Bronchial epithelial cell (primary cell): ENCODE data around the gene OR6J1. TPM values are rescaled to one million over a fixed set of nuclear protein-coding genes. Genes with fewer than 3 reads are reported as not detected.

Experiments used
- DNase-seq: peaks from one replicate; pipeline ENCODE4 v3.0.0-alpha.2; 2010; ENCODE audit warnings: low read depth
- FAIRE-seq: peaks from 2 replicates; lab custom pipeline; 2011; peaks lifted over from hg19 to GRCh38; lab: Jason Lieb, UNC
- H3K27me3 ChIP-seq: 2 replicates; pipeline ENCODE4 v1.5.1; 2011; ENCODE audit warnings: low read length; ENCODE audit not compliant: control insufficient read depth, insufficient read depth
- H3K36me3 ChIP-seq: 2 replicates; pipeline ENCODE4 v1.5.1; 2011; ENCODE audit warnings: low read length; ENCODE audit not compliant: control insufficient read depth, insufficient read depth
- H3K4me3 ChIP-seq: 2 replicates; pipeline ENCODE4 v1.5.1; 2011; ENCODE audit warnings: mild to moderate bottlenecking, low read depth, low read length, control low read depth
- total RNA-seq: library from RNA; depleted of rRNA; stranded (reverse); fragments of >200 nt; gene quantifications from 2 replicates; pipeline ENCODE4 v1.2.1, GENCODE V29; 2014
- TF ChIP-seq, protein P1 (sequence below): IDR thresholded peaks from 2 replicates; pipeline ENCODE4 v1.5.1; 2011; ENCODE audit warnings: mild to moderate bottlenecking, moderate library complexity, low read length, control low read depth, inconsistent platforms; ENCODE audit not compliant: insufficient read depth, severe bottlenecking

OR6J1 gene
- total RNA-seq, 1 donor from 2014 or later = not detected

DNA sequence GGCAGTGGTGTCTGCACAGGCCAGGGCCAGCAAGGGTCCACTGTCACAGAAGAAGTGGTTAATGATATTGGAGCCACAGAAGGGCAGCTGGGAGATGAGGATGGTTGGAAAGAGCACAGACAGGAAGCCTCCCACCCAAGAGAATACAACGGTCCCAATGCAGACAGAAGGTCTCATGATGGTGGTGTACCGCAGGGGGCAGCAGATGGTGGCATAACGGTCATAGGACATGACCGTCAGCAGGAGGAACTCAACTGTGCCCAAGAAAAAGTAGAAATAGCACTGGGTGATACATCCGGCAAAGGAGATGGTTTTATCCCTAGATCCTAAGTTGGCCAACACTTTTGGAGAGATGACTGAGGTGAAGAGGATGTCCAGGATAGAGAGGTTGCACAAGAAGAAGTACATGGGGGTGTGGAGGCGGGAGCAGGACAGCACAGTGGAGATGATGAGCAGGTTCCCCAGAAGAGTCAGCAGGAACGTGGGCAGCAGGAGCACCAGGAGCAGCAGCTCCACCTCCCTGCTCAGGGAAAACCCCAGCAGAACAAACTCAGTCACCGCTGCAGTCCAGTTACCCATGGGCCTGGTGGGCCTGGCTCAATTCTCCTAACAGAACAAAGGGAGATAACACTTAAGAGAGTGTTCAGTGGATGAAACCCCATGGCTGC lies 9.8 kb downstream of the OR6J1 start:
- peak; percentile 23 for FAIRE-seq
- TF ChIP-seq, protein P1, sequence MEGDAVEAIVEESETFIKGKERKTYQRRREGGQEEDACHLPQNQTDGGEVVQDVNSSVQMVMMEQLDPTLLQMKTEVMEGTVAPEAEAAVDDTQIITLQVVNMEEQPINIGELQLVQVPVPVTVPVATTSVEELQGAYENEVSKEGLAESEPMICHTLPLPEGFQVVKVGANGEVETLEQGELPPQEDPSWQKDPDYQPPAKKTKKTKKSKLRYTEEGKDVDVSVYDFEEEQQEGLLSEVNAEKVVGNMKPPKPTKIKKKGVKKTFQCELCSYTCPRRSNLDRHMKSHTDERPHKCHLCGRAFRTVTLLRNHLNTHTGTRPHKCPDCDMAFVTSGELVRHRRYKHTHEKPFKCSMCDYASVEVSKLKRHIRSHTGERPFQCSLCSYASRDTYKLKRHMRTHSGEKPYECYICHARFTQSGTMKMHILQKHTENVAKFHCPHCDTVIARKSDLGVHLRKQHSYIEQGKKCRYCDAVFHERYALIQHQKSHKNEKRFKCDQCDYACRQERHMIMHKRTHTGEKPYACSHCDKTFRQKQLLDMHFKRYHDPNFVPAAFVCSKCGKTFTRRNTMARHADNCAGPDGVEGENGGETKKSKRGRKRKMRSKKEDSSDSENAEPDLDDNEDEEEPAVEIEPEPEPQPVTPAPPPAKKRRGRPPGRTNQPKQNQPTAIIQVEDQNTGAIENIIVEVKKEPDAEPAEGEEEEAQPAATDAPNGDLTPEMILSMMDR = no peak
- no peaks in the 10 kb centered on the region for H3K36me3 ChIP-seq
- no peak overlapping the region for H3K4me3 ChIP-seq
- no peak for DNase-seq
- no peaks in the 10 kb centered on the region for H3K27me3 ChIP-seq

DNA sequence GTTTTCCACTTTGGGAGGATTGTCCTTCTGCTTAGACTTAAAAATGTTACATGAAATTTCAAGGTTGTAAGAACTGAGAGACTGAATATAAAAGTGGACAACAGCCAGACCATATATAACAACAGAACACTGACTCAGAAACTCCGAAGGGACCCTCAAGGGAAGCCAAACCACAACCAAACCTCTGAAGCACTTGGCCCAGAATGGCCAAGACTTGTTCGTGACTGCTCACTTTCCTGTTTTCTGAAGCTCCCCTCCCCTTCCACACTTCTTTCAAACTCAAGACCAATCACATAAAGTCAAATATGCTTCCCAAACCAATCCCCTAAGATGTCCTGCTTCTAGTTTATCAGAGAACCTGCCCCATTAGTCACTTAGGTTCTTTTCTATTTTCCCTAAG lies 13.7 kb downstream of the OR6J1 start:
- H3K27me3 ChIP-seq = no peaks in the 10 kb centered on the region
- TF ChIP-seq, protein P1 = no peak
- FAIRE-seq = no peak
- no peak for DNase-seq
- H3K36me3 ChIP-seq = no peaks in the 10 kb centered on the region
- no peak overlapping the region for H3K4me3 ChIP-seq

DNA sequence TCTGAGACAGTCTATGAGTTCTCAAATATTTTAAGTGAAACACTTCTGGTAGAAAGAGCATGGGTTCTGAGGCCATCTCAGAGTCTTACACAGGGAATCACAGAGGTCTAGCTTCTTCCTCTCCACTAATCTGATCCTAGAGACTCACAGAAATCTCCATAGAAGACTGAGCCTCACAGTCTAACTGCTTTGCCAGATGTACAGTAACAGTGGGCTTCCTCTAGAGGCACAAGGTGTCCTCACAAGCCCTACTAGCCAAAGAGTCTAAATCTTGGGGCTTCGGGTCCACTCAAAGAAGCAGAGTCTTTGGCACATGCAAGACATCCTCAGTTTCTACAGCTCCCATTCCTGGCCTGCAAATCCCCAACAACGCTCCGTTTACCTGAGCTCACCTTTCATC lies 14.1 kb downstream of the OR6J1 start:
- Histone ChIP-seq H3K27me3 (no peaks in the 10 kb centered on the region), H3K4me3 (no peak overlapping the region), H3K36me3 (no peaks in the 10 kb centered on the region)
- DNase-seq = no peak
- FAIRE-seq = no peak
- TF ChIP-seq, protein P1 = no peak

DNA sequence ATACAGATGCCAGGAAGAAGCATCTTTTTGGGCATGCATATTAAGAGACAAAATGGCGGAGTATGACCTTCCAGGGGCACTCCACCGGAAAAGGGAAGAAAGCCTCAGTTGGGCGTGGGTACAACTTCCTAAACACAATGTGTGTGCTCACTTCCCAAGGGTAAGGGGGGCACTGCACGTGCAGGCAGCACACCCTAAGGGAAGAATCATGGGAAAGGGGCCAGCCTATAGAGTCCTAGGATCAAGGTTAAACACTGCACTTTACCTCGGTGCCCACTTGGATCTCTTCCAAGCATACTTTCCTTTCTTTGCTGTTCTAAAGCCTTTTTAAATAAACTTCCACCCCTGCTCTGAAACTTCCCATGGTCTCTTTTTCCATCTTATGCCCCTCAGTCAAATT lies 14.8 kb downstream of the OR6J1 start:
- H3K4me3 ChIP-seq = no peak overlapping the region
- H3K36me3 ChIP-seq = no peaks in the 10 kb centered on the region
- no peak for DNase-seq
- H3K27me3 ChIP-seq = no peaks in the 10 kb centered on the region
- TF ChIP-seq, protein P1 = no peak
- FAIRE-seq = no peak

DNA sequence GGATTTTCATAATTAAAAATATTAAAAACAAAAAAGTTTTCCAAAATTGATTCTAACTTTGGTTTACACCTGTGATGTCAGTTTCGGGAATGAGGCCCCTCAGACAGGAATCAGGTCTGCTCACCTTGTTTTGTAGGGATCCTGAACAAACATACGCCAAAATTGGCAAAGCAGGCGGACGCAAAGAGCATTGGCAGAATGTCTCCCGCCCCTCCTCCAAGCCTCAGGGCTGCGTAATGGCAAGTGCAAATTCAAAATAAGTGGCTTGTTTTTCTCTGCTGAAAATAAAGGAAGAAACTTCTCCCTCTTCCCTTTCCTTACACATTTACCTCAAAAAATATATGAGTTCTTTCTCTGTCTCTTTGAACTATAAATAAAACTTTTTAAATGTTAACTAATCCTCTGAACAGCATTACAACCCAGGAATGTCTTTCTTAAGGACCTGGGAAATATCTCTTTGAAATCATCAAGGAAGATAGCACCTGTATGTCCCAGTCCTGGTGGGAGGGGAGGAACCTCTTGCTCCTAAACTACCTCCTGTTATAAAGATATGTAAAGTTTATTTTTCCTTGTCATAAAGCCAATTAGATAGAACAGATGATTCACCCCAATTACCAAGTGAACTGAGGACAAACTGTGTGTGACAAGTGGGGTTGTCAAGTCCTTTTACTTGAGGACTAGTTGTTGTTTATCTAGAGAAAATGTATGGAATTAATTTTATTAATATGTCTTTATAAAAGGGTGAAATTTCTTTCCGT lies 16.5 kb downstream of the OR6J1 start:
- DNase-seq (no peak), FAIRE-seq (no peak)
- TF ChIP-seq, protein P1 = no peak
- Histone ChIP-seq H3K36me3 (no peaks in the 10 kb centered on the region), H3K27me3 (no peaks in the 10 kb centered on the region), H3K4me3 (no peak overlapping the region)

DNA sequence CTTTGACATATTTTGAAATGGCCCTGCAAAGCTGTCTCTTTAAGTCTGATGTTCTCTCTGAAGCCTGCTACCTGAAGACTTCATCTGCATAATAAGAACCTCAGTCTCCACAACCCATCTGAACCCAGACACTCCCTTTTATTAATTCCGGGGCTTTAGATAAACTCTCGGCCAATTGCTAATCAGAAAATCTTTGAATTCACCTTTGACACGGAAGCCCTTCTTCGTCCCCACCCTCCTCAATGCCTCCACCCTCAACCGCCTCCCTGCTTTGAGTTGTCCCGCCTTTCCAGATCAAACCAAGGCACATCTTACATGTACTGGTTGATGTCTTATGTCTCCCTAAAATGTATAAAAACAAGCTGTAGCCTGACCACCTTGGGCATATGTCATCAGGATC lies 17.6 kb downstream of the OR6J1 start:
- H3K4me3 ChIP-seq = no peak overlapping the region
- TF ChIP-seq, protein P1 = no peak
- FAIRE-seq = no peak
- no peaks in the 10 kb centered on the region for H3K27me3 ChIP-seq
- no peaks in the 10 kb centered on the region for H3K36me3 ChIP-seq
- no peak for DNase-seq
